IMR-90 (cell line): ENCODE data around the gene STOM. TPM values are rescaled to one million over a fixed set of nuclear protein-coding genes. Genes with fewer than 3 reads are reported as not detected.
A peak's percentile ranks its signal among the peaks of the same experiment; 100 is the strongest.

Source experiments
- ATAC-seq: fragments of 200-7000 bp; cut with Tn5 transposase; 2 replicates; pipeline ENCODE4 v1.9.1; 2020; ENCODE audit warnings: low read depth, mild to moderate bottlenecking, moderate library complexity
- BruUV-seq: library from RNA; stranded (reverse); fragments of 400-500 nt; replicated peaks from 2 replicates; lab custom pipeline; 2021; lab: Mats Ljungman, UMichigan
- CTCF ChIA-PET: fragments of 300-600 bp; formaldehyde crosslinking; extraction: SDS; loops from one replicate; lab custom pipeline; 2021; ENCODE audit warnings: antibody characterized with exemption; lab: Yijun Ruan, JAX
- POLR2A ChIA-PET: fragments of 300-600 bp; sonication (Branson Sonifier 250); formaldehyde crosslinking; loops from one replicate; lab custom pipeline; 2022; ENCODE audit warnings: antibody characterized with exemption; ENCODE audit not compliant: unreplicated experiment; lab: Charles Lee
- DNase-seq: peaks from one replicate; pipeline ENCODE4 v3.0.0; 2013
- H2AFZ ChIP-seq: replicated peaks from 2 replicates; pipeline ENCODE3; 2013; ENCODE audit warnings: low read length, mild to moderate bottlenecking; ENCODE audit not compliant: poor library complexity
- H2AK5ac ChIP-seq: 2 replicates; pipeline ENCODE4 v1.6.1; 2013; ENCODE audit warnings: low read depth, low read length, inconsistent platforms
- H2AK9ac ChIP-seq: replicated peaks from 2 replicates; pipeline ENCODE3; 2013; ENCODE audit warnings: mild to moderate bottlenecking, low read depth, low read length, moderate library complexity; ENCODE audit not compliant: poor library complexity
- H2BK120ac ChIP-seq: 2 replicates; pipeline ENCODE4 v1.6.1; 2013; ENCODE audit warnings: low read depth, low read length, inconsistent platforms
- H2BK15ac ChIP-seq: 3 replicates; pipeline ENCODE4 v1.6.1; 2013; ENCODE audit warnings: low read depth, low read length, inconsistent platforms
- H2BK20ac ChIP-seq: 2 replicates; pipeline ENCODE4 v1.6.1; 2013; ENCODE audit warnings: low read depth, mild to moderate bottlenecking, inconsistent platforms, low read length, moderate library complexity
- H2BK5ac ChIP-seq: 2 replicates; pipeline ENCODE4 v1.6.1; 2013; ENCODE audit warnings: mild to moderate bottlenecking, low read depth, low read length, inconsistent platforms; ENCODE audit not compliant: poor library complexity, severe bottlenecking
- H3K14ac ChIP-seq: replicated peaks from 2 replicates; pipeline ENCODE4 v1.6.1; 2013; ENCODE audit warnings: low read depth, low read length, inconsistent platforms
- H3K18ac ChIP-seq: 2 replicates; pipeline ENCODE4 v1.6.1; 2013; ENCODE audit warnings: low read depth, low read length, control low read depth
- H3K23ac ChIP-seq: 2 replicates; pipeline ENCODE4 v1.6.1; 2013; ENCODE audit warnings: low read depth, low read length, inconsistent platforms
- H3K27ac ChIP-seq: 2 replicates; pipeline ENCODE4 v1.5.1; 2013; ENCODE audit warnings: mild to moderate bottlenecking, control low read depth, low read length; ENCODE audit not compliant: insufficient read depth
- H3K27me3 ChIP-seq: 2 replicates; pipeline ENCODE4 v1.6.1; 2013; ENCODE audit warnings: low read length; ENCODE audit not compliant: control insufficient read depth, insufficient read depth
- H3K36me3 ChIP-seq: 2 replicates; pipeline ENCODE4 v1.6.1; 2013; ENCODE audit warnings: low read length, mixed read lengths; ENCODE audit not compliant: control insufficient read depth, insufficient read depth
- H3K4ac ChIP-seq: 2 replicates; pipeline ENCODE4 v1.6.1; 2013; ENCODE audit warnings: low read depth, low read length, inconsistent platforms
- H3K4me1 ChIP-seq: 2 replicates; pipeline ENCODE4 v1.6.1; 2013; ENCODE audit warnings: low read length, mixed read lengths; ENCODE audit not compliant: control insufficient read depth, insufficient read depth
- H3K4me2 ChIP-seq: 2 replicates; pipeline ENCODE4 v1.6.1; 2013; ENCODE audit warnings: low read depth, mild to moderate bottlenecking, control low read depth, low read length, moderate library complexity
- H3K4me3 ChIP-seq: 2 replicates; pipeline ENCODE4 v1.5.1; 2013; ENCODE audit warnings: low read depth, mild to moderate bottlenecking, control low read depth, low read length, moderate library complexity; ENCODE audit not compliant: insufficient read depth
- H3K56ac ChIP-seq: 2 replicates; pipeline ENCODE4 v1.6.1; 2013; ENCODE audit warnings: low read length, inconsistent platforms; ENCODE audit not compliant: insufficient read depth; ENCODE audit errors: extremely low read depth
- H3K79me1 ChIP-seq, 2 experiments: 2 replicates each; pipeline ENCODE4 v1.6.1; 2013; ENCODE audit warnings: low read length in 2 of 2, inconsistent platforms in 1 of 2, low read depth in 1 of 2
- H3K9ac ChIP-seq: 2 replicates; pipeline ENCODE4 v1.6.1; 2013; ENCODE audit warnings: low read depth, low read length, control low read depth
- H3K9me1 ChIP-seq: 2 replicates; pipeline ENCODE4 v1.6.1; 2013; ENCODE audit warnings: low read length, inconsistent platforms; ENCODE audit not compliant: insufficient read depth
- H3K9me3 ChIP-seq: 2 replicates; pipeline ENCODE4 v1.6.1; 2013; ENCODE audit warnings: low read length; ENCODE audit not compliant: control insufficient read depth, insufficient read depth
- H4K20me1 ChIP-seq: 2 replicates; pipeline ENCODE4 v1.6.1; 2013; ENCODE audit warnings: low read length, inconsistent platforms; ENCODE audit not compliant: insufficient read depth
- H4K5ac ChIP-seq: 2 replicates; pipeline ENCODE4 v1.6.1; 2013; ENCODE audit warnings: mild to moderate bottlenecking, low read depth, low read length, control low read depth
- H4K8ac ChIP-seq, 2 experiments: 2 replicates each; pipeline ENCODE4 v1.6.1; 2013; ENCODE audit warnings: low read depth in 2 of 2, low read length in 2 of 2, control low read depth in 1 of 2, inconsistent platforms in 1 of 2
- H4K91ac ChIP-seq: 2 replicates; pipeline ENCODE4 v1.6.1; 2013; ENCODE audit warnings: low read depth, low read length, inconsistent platforms; ENCODE audit not compliant: insufficient read depth
- CEBPB ChIP-seq: IDR thresholded peaks from 2 replicates; pipeline ENCODE4 v1.6.1; 2012; ENCODE audit warnings: low read depth, low read length, improper control_type of control experiment
- CTCF ChIP-seq: conservative IDR thresholded peaks from 2 replicates; pipeline ENCODE4 v1.5.1; 2012; ENCODE audit warnings: mild to moderate bottlenecking, low read depth, low read length, improper control_type of control experiment
- RAD21 ChIP-seq: IDR thresholded peaks from 2 replicates; pipeline ENCODE4 v1.6.1; 2012; ENCODE audit warnings: low read length, improper control_type of control experiment
- RCOR1 ChIP-seq: IDR thresholded peaks from 2 replicates; pipeline ENCODE4 v1.6.1; 2012; ENCODE audit warnings: mild to moderate bottlenecking, low read length, improper control_type of control experiment; ENCODE audit not compliant: insufficient replicate concordance
- RFX5 ChIP-seq: IDR thresholded peaks from 2 replicates; pipeline ENCODE4 v1.8.0; 2012; ENCODE audit warnings: low read depth, mild to moderate bottlenecking, low read length, moderate library complexity
- SMC3 ChIP-seq: fragments of 150-350 bp; IDR thresholded peaks from 2 replicates; pipeline ENCODE4 v1.6.1; 2016; ENCODE audit warnings: low read depth, mild to moderate bottlenecking, antibody characterized with exemption, low read length, moderate library complexity
- USF2 ChIP-seq: fragments of 150-350 bp; IDR thresholded peaks from 2 replicates; pipeline ENCODE4 v1.6.1; 2017; ENCODE audit warnings: mild to moderate bottlenecking, antibody characterized with exemption, low read length, low read depth
- WGBS, 2 experiments: methylation state at CpG; one replicate each; pipeline versions ENCODE4 v1.1.5 to v1.1.7; 2013; ENCODE audit warnings: missing lambda C conversion rate in 2 of 2; ENCODE audit not compliant: insufficient read length in 1 of 2; ENCODE audit errors: extremely low coverage in 2 of 2; 5-methylcytosine and 5-hydroxymethylcytosine counted together
- dilution Hi-C: fragments of 300-500 bp; cut with HindIII; formaldehyde crosslinking; loops from one replicate; pipeline ENCODE4 v1.14.3; 2018; ENCODE audit warnings: low sequenced_read_pairs; ENCODE audit not compliant: unreplicated experiment
- in situ Hi-C: fragments of 300-500 bp; cut with MboI; formaldehyde crosslinking; loops from 3 replicates; pipeline ENCODE4 v1.14.3; 2019; ENCODE audit warnings: low sequenced_read_pairs, inconsistent platforms, mixed read lengths
- intact Hi-C: fragments of 100-400 bp; cut with micrococcal nuclease; formaldehyde crosslinking; loops from 2 replicates; pipeline ENCODE4 v1.10.0; 2022
- polyA plus RNA-seq, 3 experiments: library from polyadenylated mRNA; depleted of rRNA; stranded (reverse); fragments of >200 nt; gene quantifications; 2 replicates each; pipeline ENCODE4 v1.2.3, GENCODE V29; 2012; ENCODE audit warnings: low replicate concordance in 1 of 3
- total RNA-seq: library from RNA; depleted of rRNA; stranded (reverse); fragments of >200 nt; gene quantifications from 2 replicates; pipeline ENCODE4 v1.2.3, GENCODE V29; 2012

The STOM gene
- total and polyA plus RNA-seq, 2 of the 4 experiments (the other 2 are of a cell fraction), result 78.4 to 84.8 TPM

GRCh38 chr9:121331992-121332685, 37.9 kb downstream of the STOM start:
- ChIA-PET POLR2A (interaction anchor here (0.6 kb wide), 1 partner anchor 144 kb away, joined by 3 read pairs; no protein-coding TSS in a partner anchor), CTCF (interaction anchor here (0.5 to 1.2 kb wide), 6 partner anchors 8 to 562 kb away, joined by 3 to 6 read pairs (median 4); no protein-coding TSS in a partner anchor)
- no peaks in the 10 kb centered on the region for H3K27me3 ChIP-seq
- no peak overlapping the region for H2BK5ac ChIP-seq
- dilution Hi-C loops, result no loop called here
- intact Hi-C loops, result no loop called here
- in situ Hi-C loops, result no loop called here
- H2AK9ac ChIP-seq, result no peak overlapping the region
- H3K56ac ChIP-seq, result no peak overlapping the region
- peaks cover 71% of the 10 kb centered on the region for H3K36me3 ChIP-seq
- peaks cover 10% of the 10 kb centered on the region for H3K4me1 ChIP-seq
- H2BK20ac ChIP-seq, result peak overlapping the region; percentile 27; the same call in 1 of the 2 replicates
- H4K5ac ChIP-seq, result no peak overlapping the region
- peak overlapping the region in 1 of 2 experiments; percentile 39; a peak in 1 of 4 replicates for H4K8ac ChIP-seq
- no peak overlapping the region for H3K9ac ChIP-seq
- DNase-seq (peak; percentile 63), ATAC-seq (peak; percentile 69)
- no peak overlapping the region for H2BK15ac ChIP-seq
- H3K14ac ChIP-seq, result peak overlapping the region; percentile 7; the same call in 1 of the 2 replicates
- H4K20me1 ChIP-seq, result no peaks in the 10 kb centered on the region; the same call in 1 of the 2 replicates
- WGBS, 2 experiments, result 67% methylated on average over 1 of the region's 14 CpGs; no CpG with 5 or more reads in 1 of the 2 experiments
- peak overlapping the region; percentile 5; the same call in 1 of the 2 replicates for H2AK5ac ChIP-seq
- peaks cover 13% of the 10 kb centered on the region for H3K9me1 ChIP-seq
- peak overlapping the region; percentile 47 for H3K4ac ChIP-seq
- 0 out of 2 replicates have a peak overlapping the region, but pooled peaks have one; percentile 8 for H4K91ac ChIP-seq
- BruUV-seq, result no TSS peak
- TF ChIP-seq RAD21 (peak; percentile 29; the same call in 1 of the 2 replicates), RFX5 (no peak), CTCF (peak; percentile 56), CEBPB (0 out of 2 replicates have a peak, but pooled peaks have one; percentile 9), SMC3 (peak; percentile 29; the same call in 1 of the 2 replicates), USF2 (no peak), RCOR1 (no peak)
- H3K27ac ChIP-seq, result peak overlapping the region; percentile 50; the same call in 1 of the 2 replicates
- H3K79me1 ChIP-seq, result peaks cover 3 to 48% of the 10 kb centered on the region in 2 experiments; a peak in 2 of 4 replicates
- 0 out of 2 replicates have a peak overlapping the region, but pooled peaks have one; percentile 20 for H2BK120ac ChIP-seq
- 0 out of 2 replicates have a peak overlapping the region, but pooled peaks have one; percentile 7 for H3K18ac ChIP-seq
- H2AFZ ChIP-seq, result no peak overlapping the region
- no peak overlapping the region for H3K4me2 ChIP-seq
- H3K9me3 ChIP-seq, result no peaks in the 10 kb centered on the region
- no peak overlapping the region; the same call in 1 of the 2 replicates for H3K23ac ChIP-seq
- H3K4me3 ChIP-seq, result no peak overlapping the region
